ENCODE results near the gene CFDP1. TPM values are rescaled to one million over a fixed set of nuclear protein-coding genes. Genes with fewer than 3 reads are reported as not detected.

Gene CFDP1
- total RNA-seq, 3 donors from 2014 or later (not counting 1 experiment from before 2014, with no cell fraction given) = 32.2 to 38.8 (median 32.3) TPM

DNA sequence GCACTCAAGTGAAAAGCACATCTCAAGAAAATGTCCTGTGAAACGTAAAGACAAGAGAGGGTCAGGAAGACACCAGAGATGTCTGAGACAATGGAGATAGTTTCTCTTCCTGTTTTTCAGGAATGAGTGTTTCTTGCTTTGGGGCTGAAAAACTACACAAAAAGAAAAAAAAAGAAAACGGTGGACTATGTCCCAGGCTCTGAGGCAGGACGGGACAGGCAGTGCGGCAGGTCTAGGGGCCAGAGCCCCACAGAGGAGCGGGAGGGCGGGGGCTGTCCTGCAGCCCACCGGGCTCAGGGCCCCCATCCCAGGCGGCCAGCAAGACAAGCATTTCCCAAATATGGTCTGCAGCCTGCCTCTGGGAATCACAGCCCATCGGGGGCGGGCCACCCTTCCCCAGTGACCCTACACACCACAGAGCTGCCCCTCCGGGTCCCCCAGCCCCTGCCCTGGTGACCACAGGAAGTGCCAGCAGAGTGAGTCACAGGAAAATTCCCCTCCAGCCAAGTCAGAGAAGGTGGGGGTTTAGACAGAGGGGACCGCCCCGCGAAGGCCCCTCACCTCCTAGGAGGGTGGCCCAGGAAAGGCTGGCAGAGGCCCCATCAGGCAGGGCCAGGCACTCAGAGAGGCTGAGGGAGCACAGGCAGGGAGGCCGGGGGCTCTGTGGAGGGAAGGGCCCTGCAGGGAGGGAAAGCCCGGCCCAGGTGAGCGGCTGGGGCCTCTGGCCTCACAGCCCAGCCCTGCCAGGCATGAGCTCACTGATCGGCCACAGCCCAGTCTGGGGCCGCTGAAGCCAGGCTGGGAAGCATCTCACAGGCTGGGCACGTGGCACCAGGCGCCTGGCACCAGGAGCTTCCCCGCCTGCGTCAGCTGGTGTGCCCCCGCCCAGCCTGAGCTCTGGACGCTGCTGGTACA, 188.2 kb downstream of the CFDP1 start:
- H3K4me3 Mint-ChIP-seq = no peak overlapping the region
- ATAC-seq (no peak), DNase-seq (no peak)
- H3K9me3 ChIP-seq (ENCODE audit: control insufficient read depth, insufficient read depth, low read length) = no peaks in the 10 kb centered on the region
- no peaks in the 10 kb centered on the region for H3K9me3 Mint-ChIP-seq
- intact Hi-C loops (cut with micrococcal nuclease) = no loop called here
- H3K4me1 Mint-ChIP-seq = peaks cover 0 to 14% of the 10 kb centered on the region in 2 donors
- no peaks in the 10 kb centered on the region for H3K36me3 Mint-ChIP-seq
- peaks cover 41% of the 10 kb centered on the region in 2 donors for H3K27me3 Mint-ChIP-seq (ENCODE audit: low read depth in 2 of 2)
- 72% methylated on average over 25 of the region's 25 CpGs for WGBS (ENCODE audit: insufficient coverage)
- no peaks in the 10 kb centered on the region for H3K36me3 ChIP-seq (ENCODE audit: control insufficient read depth, insufficient read depth, low read length)
- no peak overlapping the region for H3K27ac Mint-ChIP-seq
- H3K27ac ChIP-seq (ENCODE audit: low read length) = no peak overlapping the region
- H3K4me3 ChIP-seq (ENCODE audit: low read length) = no peak overlapping the region
- peaks cover 8% of the 10 kb centered on the region for H3K27me3 ChIP-seq (ENCODE audit: control insufficient read depth, insufficient read depth, low read length)
- peaks cover under 1% of the 10 kb centered on the region for H3K4me1 ChIP-seq (ENCODE audit: control insufficient read depth, insufficient read depth, low read length)
- TF ChIP-seq, protein P1, sequence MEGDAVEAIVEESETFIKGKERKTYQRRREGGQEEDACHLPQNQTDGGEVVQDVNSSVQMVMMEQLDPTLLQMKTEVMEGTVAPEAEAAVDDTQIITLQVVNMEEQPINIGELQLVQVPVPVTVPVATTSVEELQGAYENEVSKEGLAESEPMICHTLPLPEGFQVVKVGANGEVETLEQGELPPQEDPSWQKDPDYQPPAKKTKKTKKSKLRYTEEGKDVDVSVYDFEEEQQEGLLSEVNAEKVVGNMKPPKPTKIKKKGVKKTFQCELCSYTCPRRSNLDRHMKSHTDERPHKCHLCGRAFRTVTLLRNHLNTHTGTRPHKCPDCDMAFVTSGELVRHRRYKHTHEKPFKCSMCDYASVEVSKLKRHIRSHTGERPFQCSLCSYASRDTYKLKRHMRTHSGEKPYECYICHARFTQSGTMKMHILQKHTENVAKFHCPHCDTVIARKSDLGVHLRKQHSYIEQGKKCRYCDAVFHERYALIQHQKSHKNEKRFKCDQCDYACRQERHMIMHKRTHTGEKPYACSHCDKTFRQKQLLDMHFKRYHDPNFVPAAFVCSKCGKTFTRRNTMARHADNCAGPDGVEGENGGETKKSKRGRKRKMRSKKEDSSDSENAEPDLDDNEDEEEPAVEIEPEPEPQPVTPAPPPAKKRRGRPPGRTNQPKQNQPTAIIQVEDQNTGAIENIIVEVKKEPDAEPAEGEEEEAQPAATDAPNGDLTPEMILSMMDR (IDR thresholded peaks at IDR 0.05) = no peak

DNA sequence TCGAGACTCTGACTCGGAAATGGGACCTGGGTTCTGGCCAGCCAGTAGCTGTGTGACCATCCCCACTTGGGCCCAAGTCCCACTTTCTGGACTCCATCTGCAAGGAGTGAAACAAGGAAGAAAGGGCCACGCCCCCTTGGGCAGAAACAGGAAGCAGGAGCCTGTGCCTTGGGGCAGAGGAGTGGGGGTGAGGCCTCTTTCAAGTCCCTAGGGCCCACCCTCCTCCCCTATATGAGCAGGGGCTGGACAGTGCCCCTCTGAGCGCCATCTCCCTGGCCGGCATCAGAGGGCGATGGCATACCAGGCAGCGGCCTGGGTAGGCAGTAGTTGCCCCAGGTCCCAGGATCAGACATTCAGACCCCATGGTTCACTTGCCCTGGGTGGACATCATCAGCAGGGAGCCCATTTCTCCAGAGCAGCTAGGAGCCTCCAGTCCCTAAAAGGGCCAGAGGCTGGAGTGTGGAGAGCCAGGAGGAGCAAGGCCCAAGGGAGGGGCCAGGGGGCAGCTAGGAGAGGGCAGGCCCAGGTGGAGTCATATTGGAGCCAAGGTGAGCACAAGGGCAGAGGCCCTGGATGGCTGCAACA, 189.0 kb downstream of the CFDP1 start:
- Histone ChIP-seq H3K4me3 (ENCODE audit: low read length) (no peak overlapping the region), H3K9me3 (ENCODE audit: control insufficient read depth, insufficient read depth, low read length) (no peaks in the 10 kb centered on the region), H3K27ac (ENCODE audit: low read length) (no peak overlapping the region), H3K36me3 (ENCODE audit: control insufficient read depth, insufficient read depth, low read length) (no peaks in the 10 kb centered on the region), H3K27me3 (ENCODE audit: control insufficient read depth, insufficient read depth, low read length) (peaks cover 3% of the 10 kb centered on the region), H3K4me1 (ENCODE audit: control insufficient read depth, insufficient read depth, low read length) (no peaks in the 10 kb centered on the region)
- H3K4me3 Mint-ChIP-seq = no peak overlapping the region
- 93% methylated on average over 6 of the region's 7 CpGs for WGBS (ENCODE audit: insufficient coverage)
- H3K9me3 Mint-ChIP-seq = no peaks in the 10 kb centered on the region
- TF ChIP-seq, protein P1 (IDR thresholded peaks at IDR 0.05) = no peak
- no peak for ATAC-seq
- H3K27ac Mint-ChIP-seq = no peak overlapping the region
- peaks cover 38 to 44% of the 10 kb centered on the region in 2 donors for H3K27me3 Mint-ChIP-seq (ENCODE audit: low read depth in 2 of 2)
- H3K36me3 Mint-ChIP-seq = no peaks in the 10 kb centered on the region
- no peak for DNase-seq
- intact Hi-C loops (cut with micrococcal nuclease) = no loop called here
- peaks cover 0 to 14% of the 10 kb centered on the region in 2 donors for H3K4me1 Mint-ChIP-seq

Other genes with a start within 250 kb of the CFDP1 start
- gene CTRB2, start 226.3 kb downstream of the CFDP1 start, total RNA-seq = not detected
- not detected for gene CTRB1, start 214.5 kb downstream of the CFDP1 start, total RNA-seq
- gene BCAR1, start 181.9 kb downstream of the CFDP1 start, total RNA-seq = not detected
- gene TMEM170A, start 31.2 kb upstream of the CFDP1 start, total RNA-seq = 10 to 100 TPM; 51.5 to 61.0 (median 53.9) TPM
- not detected for gene CHST6, start 61.9 kb upstream of the CFDP1 start, total RNA-seq
- not detected for gene CHST5, start 102.6 kb upstream of the CFDP1 start, total RNA-seq
- gene TMEM231, start 122.7 kb upstream of the CFDP1 start, total RNA-seq = 1 to 10 TPM; 2.1 to 2.7 (median 2.4) TPM
- gene GABARAPL2, start 132.9 kb upstream of the CFDP1 start, total RNA-seq = 10 to 100 TPM; 66.2 to 74.0 (median 71.3) TPM
- 10 to 100 TPM; 63.5 to 65.2 (median 64.8) TPM for gene ADAT1, start 189.8 kb upstream of the CFDP1 start, total RNA-seq
- gene KARS1, start 214.2 kb upstream of the CFDP1 start, total RNA-seq = 100 to 1,000 TPM; 102 to 123 (median 114) TPM
- gene TERF2IP, start 214.3 kb upstream of the CFDP1 start, total RNA-seq = 100 to 1,000 TPM; 104 to 125 (median 116) TPM
- not detected for gene CPHXL2, start 243.5 kb upstream of the CFDP1 start, total RNA-seq